GM13977 (cell line): ENCODE data around the gene EPHB1.

ENCODE experiments used
- DNase-seq: peaks from one replicate; pipeline ENCODE4 v3.0.0; 2012; ENCODE audit warnings: low spot score
- CTCF ChIP-seq: IDR thresholded peaks from 2 replicates; pipeline ENCODE4 v1.5.1; 2012; ENCODE audit warnings: mild to moderate bottlenecking, control low read depth; ENCODE audit not compliant: insufficient read depth; ENCODE audit errors: extremely low read depth, missing control alignments
- in situ Hi-C: fragments of 300-500 bp; cut with MboI; formaldehyde crosslinking; loops from one replicate; pipeline ENCODE4 v1.12.0; 2022; ENCODE audit warnings: low sequenced_read_pairs, low pct_unique_long_range_greater_than_20kb, mixed read lengths, inconsistent platforms; ENCODE audit not compliant: unreplicated experiment

Gene EPHB1

GRCh38 chr3:135292162-135292561, 497.1 kb downstream of the EPHB1 start:
- DNase-seq: no peak
- in situ Hi-C loops: no loop called here
- no peak for TF ChIP-seq CTCF

GRCh38 chr3:135301670-135302069, 506.6 kb downstream of the EPHB1 start:
- TF ChIP-seq CTCF: no peak
- in situ Hi-C loops: no loop called here
- no peak for DNase-seq

GRCh38 chr3:135304378-135304777, 509.3 kb downstream of the EPHB1 start:
- no peak for TF ChIP-seq CTCF
- no peak for DNase-seq
- in situ Hi-C loops: no loop called here
